Osteoblast (primary cell): ENCODE data around the gene C1orf74. TPM values are rescaled to one million over a fixed set of nuclear protein-coding genes. Genes with fewer than 3 reads are reported as not detected.

ENCODE experiments used
- DNase-seq: peaks from one replicate; pipeline ENCODE4 v3.0.0; 2011; ENCODE audit warnings: low spot score, mixed read lengths; ENCODE audit not compliant: insufficient read length; ENCODE audit errors: missing footprints
- H2AFZ ChIP-seq: 2 replicates; pipeline ENCODE4 v1.6.0; 2011; ENCODE audit warnings: mild to moderate bottlenecking, low read length
- H3K27ac ChIP-seq: 2 replicates; pipeline ENCODE4 v1.5.1; 2011; ENCODE audit warnings: mild to moderate bottlenecking, low read depth, low read length, moderate library complexity
- H3K27me3 ChIP-seq: 2 replicates; pipeline ENCODE4 v1.6.0; 2012; ENCODE audit warnings: mild to moderate bottlenecking, control low read depth, inconsistent platforms, low read length, moderate library complexity; ENCODE audit not compliant: insufficient read depth
- H3K36me3 ChIP-seq: 2 replicates; pipeline ENCODE4 v1.5.1; 2011; ENCODE audit warnings: mild to moderate bottlenecking, low read length, control low read depth, moderate library complexity; ENCODE audit not compliant: insufficient read depth
- H3K4me1 ChIP-seq: 2 replicates; pipeline ENCODE4 v1.5.1; 2011; ENCODE audit warnings: mild to moderate bottlenecking, low read length, control low read depth, moderate library complexity; ENCODE audit not compliant: insufficient read depth
- H3K4me2 ChIP-seq: 2 replicates; pipeline ENCODE4 v1.6.0; 2011; ENCODE audit warnings: mild to moderate bottlenecking, low read length; ENCODE audit not compliant: insufficient read depth
- H3K4me3 ChIP-seq: fragments of 200-600 bp; sonication (generic); 3 replicates; pipeline ENCODE4 v1.5.1; 2012; ENCODE audit warnings: mild to moderate bottlenecking, low read length, inconsistent platforms; ENCODE audit not compliant: insufficient read depth
- H3K79me2 ChIP-seq: 2 replicates; pipeline ENCODE4 v1.6.0; 2012; ENCODE audit warnings: mild to moderate bottlenecking, low read length, control low read depth, inconsistent platforms; ENCODE audit not compliant: insufficient read depth
- H3K9me3 ChIP-seq: 2 replicates; pipeline ENCODE4 v1.5.1; 2011; ENCODE audit warnings: low read depth, low read length, control low read depth
- H4K20me1 ChIP-seq: 2 replicates; pipeline ENCODE4 v1.6.0; 2012; ENCODE audit warnings: mild to moderate bottlenecking, low read length, control low read depth; ENCODE audit not compliant: insufficient read depth
- total RNA-seq: library from RNA; depleted of rRNA; stranded (reverse); fragments of >200 nt; gene quantifications from 2 replicates; pipeline ENCODE4 v1.2.3, GENCODE V29; 2012
- TF ChIP-seq, protein P1 (sequence below): IDR thresholded peaks from 2 replicates; pipeline ENCODE4 v1.5.1; 2011; ENCODE audit warnings: mild to moderate bottlenecking, low read depth, low read length, moderate library complexity; ENCODE audit errors: extremely low read depth

C1orf74 gene
- total RNA-seq, 1 donor = 2.5 TPM

DNA sequence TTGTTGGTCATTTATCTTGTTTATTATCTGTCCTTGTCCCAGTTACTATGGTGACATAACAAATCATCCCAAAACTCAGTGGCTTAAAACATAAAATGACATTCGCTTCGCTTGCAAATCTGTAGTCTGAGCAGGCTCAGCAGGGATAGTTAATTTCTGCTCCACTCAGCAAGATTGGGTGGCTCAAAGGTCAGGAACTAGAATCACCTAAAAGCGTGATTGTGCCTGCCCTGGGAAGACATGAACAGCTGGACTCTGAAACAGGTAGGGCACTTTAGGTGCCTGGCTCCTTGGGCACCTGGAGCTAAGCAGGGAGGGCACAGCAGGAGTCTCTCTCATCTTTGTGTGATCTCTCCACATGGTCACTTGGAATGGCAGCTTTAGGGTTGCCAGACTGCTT is 43.2 kb downstream of the C1orf74 start:
- H3K4me3 ChIP-seq = no peak overlapping the region

GRCh38 chr1:209738270-209738669 is 46.1 kb downstream of the C1orf74 start:
- H3K4me3 ChIP-seq = no peak overlapping the region
- no peaks in the 10 kb centered on the region for H3K36me3 ChIP-seq
- no peak for DNase-seq
- H3K4me1 ChIP-seq = peaks cover 28% of the 10 kb centered on the region
- no peak overlapping the region for H2AFZ ChIP-seq
- no peak overlapping the region for H3K27ac ChIP-seq
- TF ChIP-seq, protein P1, sequence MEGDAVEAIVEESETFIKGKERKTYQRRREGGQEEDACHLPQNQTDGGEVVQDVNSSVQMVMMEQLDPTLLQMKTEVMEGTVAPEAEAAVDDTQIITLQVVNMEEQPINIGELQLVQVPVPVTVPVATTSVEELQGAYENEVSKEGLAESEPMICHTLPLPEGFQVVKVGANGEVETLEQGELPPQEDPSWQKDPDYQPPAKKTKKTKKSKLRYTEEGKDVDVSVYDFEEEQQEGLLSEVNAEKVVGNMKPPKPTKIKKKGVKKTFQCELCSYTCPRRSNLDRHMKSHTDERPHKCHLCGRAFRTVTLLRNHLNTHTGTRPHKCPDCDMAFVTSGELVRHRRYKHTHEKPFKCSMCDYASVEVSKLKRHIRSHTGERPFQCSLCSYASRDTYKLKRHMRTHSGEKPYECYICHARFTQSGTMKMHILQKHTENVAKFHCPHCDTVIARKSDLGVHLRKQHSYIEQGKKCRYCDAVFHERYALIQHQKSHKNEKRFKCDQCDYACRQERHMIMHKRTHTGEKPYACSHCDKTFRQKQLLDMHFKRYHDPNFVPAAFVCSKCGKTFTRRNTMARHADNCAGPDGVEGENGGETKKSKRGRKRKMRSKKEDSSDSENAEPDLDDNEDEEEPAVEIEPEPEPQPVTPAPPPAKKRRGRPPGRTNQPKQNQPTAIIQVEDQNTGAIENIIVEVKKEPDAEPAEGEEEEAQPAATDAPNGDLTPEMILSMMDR = no peak
- H3K27me3 ChIP-seq = no peaks in the 10 kb centered on the region
- H4K20me1 ChIP-seq = no peaks in the 10 kb centered on the region
- H3K4me2 ChIP-seq = no peak overlapping the region
- no peaks in the 10 kb centered on the region for H3K9me3 ChIP-seq
- no peaks in the 10 kb centered on the region for H3K79me2 ChIP-seq

More for the DNA sequence above, 43.2 kb downstream of the C1orf74 start:
- no peaks in the 10 kb centered on the region for H3K79me2 ChIP-seq
- no peaks in the 10 kb centered on the region for H3K27me3 ChIP-seq
- no peak overlapping the region for H2AFZ ChIP-seq
- no peaks in the 10 kb centered on the region for H4K20me1 ChIP-seq
- no peak overlapping the region for H3K27ac ChIP-seq
- no peak for DNase-seq
- TF ChIP-seq, protein P1 = no peak
- no peaks in the 10 kb centered on the region for H3K36me3 ChIP-seq
- H3K9me3 ChIP-seq = no peaks in the 10 kb centered on the region
- H3K4me1 ChIP-seq = peaks cover 21% of the 10 kb centered on the region
- no peak overlapping the region for H3K4me2 ChIP-seq

DNA sequence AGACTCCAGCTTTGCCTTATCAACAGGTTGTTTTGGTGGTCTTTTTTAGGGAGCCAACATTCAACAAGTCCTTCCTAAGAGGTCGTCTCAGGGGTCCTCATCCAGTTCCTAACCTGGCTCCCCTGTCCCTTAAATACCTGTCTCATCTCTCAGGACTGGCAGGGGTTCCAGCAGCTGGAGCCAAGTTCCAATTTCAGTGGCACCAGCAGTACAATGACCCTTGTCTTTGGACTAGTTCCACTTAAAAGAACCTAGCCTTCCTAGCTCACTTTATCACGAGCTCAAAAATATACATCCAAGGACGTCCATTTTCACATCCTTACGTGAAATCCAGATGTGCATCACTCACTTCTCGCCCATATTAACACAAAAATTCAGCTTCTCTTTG is 47.2 kb downstream of the C1orf74 start:
- H3K27me3 ChIP-seq = no peaks in the 10 kb centered on the region
- H3K4me3 ChIP-seq = no peak overlapping the region
- H2AFZ ChIP-seq = no peak overlapping the region
- peaks cover 23% of the 10 kb centered on the region for H3K4me1 ChIP-seq
- H4K20me1 ChIP-seq = no peaks in the 10 kb centered on the region
- no peaks in the 10 kb centered on the region for H3K79me2 ChIP-seq
- H3K36me3 ChIP-seq = no peaks in the 10 kb centered on the region
- DNase-seq = peak; percentile 25
- H3K4me2 ChIP-seq = no peak overlapping the region
- TF ChIP-seq, protein P1 = no peak
- H3K9me3 ChIP-seq = no peaks in the 10 kb centered on the region
- no peak overlapping the region for H3K27ac ChIP-seq

DNA sequence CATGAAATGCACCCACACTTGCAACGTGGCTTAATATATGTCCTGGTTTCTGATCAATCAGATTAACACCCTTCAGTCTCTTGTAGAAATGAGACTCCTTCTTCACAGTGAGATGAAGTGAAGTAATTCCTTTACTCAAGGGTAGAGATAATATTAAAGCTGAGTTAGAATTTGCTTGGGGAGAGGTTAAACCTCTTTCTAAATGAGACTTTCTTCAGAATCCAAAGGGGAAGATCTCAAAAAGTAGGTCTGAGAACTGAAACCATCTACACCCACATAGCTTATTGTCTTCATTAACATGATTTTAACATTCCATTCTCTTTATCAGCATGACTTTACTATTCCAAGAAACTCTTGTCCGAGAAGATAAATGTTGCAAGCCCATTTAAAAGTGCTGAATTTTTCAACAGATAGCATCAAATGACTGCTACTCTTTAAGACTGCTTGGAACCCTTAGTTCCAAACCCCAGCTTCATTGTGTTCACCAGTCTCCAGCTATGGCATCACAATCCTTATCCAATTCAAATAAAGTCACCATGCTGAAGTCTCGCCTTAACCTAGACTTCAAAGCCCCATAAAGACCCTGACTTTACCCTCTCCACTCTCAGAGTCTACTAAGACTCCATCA is 47.8 kb downstream of the C1orf74 start:
- Histone ChIP-seq H3K36me3 (no peaks in the 10 kb centered on the region), H3K79me2 (no peaks in the 10 kb centered on the region), H3K9me3 (no peaks in the 10 kb centered on the region), H3K4me3 (no peak overlapping the region), H3K4me2 (no peak overlapping the region), H4K20me1 (no peaks in the 10 kb centered on the region), H3K27ac (no peak overlapping the region), H2AFZ (no peak overlapping the region), H3K27me3 (no peaks in the 10 kb centered on the region), H3K4me1 (peaks cover 17% of the 10 kb centered on the region)
- DNase-seq = no peak
- TF ChIP-seq, protein P1 = no peak
